MM.1S (cell line): Measurements from ENCODE around the gene PDE11A.

Experiments
- DNase-seq: peaks from one replicate; pipeline ENCODE4 v3.0.0-alpha.2; 2015
- H2AFZ ChIP-seq: fragments of 300-600 bp; sonication (generic); 2 replicates; pipeline ENCODE4 v1.6.0; 2016; ENCODE audit warnings: antibody characterized with exemption, low read length
- H3F3A ChIP-seq: fragments of 300-600 bp; sonication (generic); 2 replicates; pipeline ENCODE4 v1.6.1; 2016; ENCODE audit warnings: mild to moderate bottlenecking, antibody characterized with exemption, low read length, moderate library complexity, mixed read lengths; ENCODE audit not compliant: insufficient read depth
- H3K27ac ChIP-seq: fragments of 300-600 bp; sonication (generic); 2 replicates; pipeline ENCODE4 v1.5.1; 2016; ENCODE audit warnings: mild to moderate bottlenecking, low read length
- H3K27me3 ChIP-seq: fragments of 300-600 bp; sonication (generic); replicated peaks from 2 replicates; pipeline ENCODE4 v1.6.0; 2016; ENCODE audit warnings: low read length; ENCODE audit not compliant: insufficient read depth
- H3K36me3 ChIP-seq: fragments of 300-600 bp; sonication (generic); replicated peaks from 2 replicates; pipeline ENCODE4 v1.6.1; 2016; ENCODE audit warnings: mild to moderate bottlenecking, low read length, mixed read lengths; ENCODE audit not compliant: insufficient read depth
- H3K4me1 ChIP-seq: fragments of 300-600 bp; sonication (generic); 2 replicates; pipeline ENCODE4 v1.6.1; 2016; ENCODE audit warnings: low read length, mixed read lengths
- H3K4me2 ChIP-seq: fragments of 300-600 bp; sonication (generic); 2 replicates; pipeline ENCODE4 v1.6.0; 2016; ENCODE audit warnings: low read depth, low read length
- H3K4me3 ChIP-seq: fragments of 300-600 bp; sonication (generic); 2 replicates; pipeline ENCODE4 v1.5.1; 2016; ENCODE audit warnings: low read length, mixed read lengths
- H3K79me2 ChIP-seq: fragments of 300-600 bp; sonication (generic); 2 replicates; pipeline ENCODE4 v1.6.1; 2016; ENCODE audit warnings: mixed run types, low read length, mixed read lengths
- H3K9ac ChIP-seq: fragments of 300-600 bp; sonication (generic); 2 replicates; pipeline ENCODE4 v1.6.1; 2016; ENCODE audit warnings: low read length, mixed read lengths
- H3K9me2 ChIP-seq: fragments of 300-600 bp; sonication (generic); replicated peaks from 2 replicates; pipeline ENCODE4 v1.6.1; 2016; ENCODE audit warnings: mild to moderate bottlenecking, low read length, mixed read lengths; ENCODE audit not compliant: insufficient read depth
- H3K9me3 ChIP-seq: fragments of 300-600 bp; sonication (generic); replicated peaks from 2 replicates; pipeline ENCODE4 v1.6.1; 2016; ENCODE audit warnings: mild to moderate bottlenecking, low read length, mixed read lengths; ENCODE audit not compliant: insufficient read depth
- H4K20me1 ChIP-seq: fragments of 300-600 bp; sonication (generic); 2 replicates; pipeline ENCODE4 v1.6.1; 2016; ENCODE audit warnings: mild to moderate bottlenecking, low read length, moderate library complexity, mixed read lengths; ENCODE audit not compliant: insufficient read depth
- CTCF ChIP-seq: fragments of 300-600 bp; sonication (generic); IDR thresholded peaks from 2 replicates; pipeline ENCODE4 v1.5.1; 2016; ENCODE audit warnings: antibody characterized with exemption, low read length, mixed read lengths
- EZH2 ChIP-seq: fragments of 300-600 bp; sonication (generic); optimal IDR thresholded peaks from 2 replicates; pipeline ENCODE3; 2017; ENCODE audit warnings: low read depth, mild to moderate bottlenecking, antibody characterized with exemption, low read length, mixed read lengths
- EZH2phosphoT487 ChIP-seq: fragments of 300-600 bp; sonication (generic); IDR thresholded peaks from 2 replicates; pipeline ENCODE4 v1.6.1; 2018; ENCODE audit warnings: antibody characterized with exemption, low read length

The PDE11A gene

GRCh38 chr2:177599956-177600355, 472.6 kb downstream of the PDE11A start:
- no peaks in the 10 kb centered on the region for H3K9me3 ChIP-seq
- no peaks in the 10 kb centered on the region for H4K20me1 ChIP-seq
- DNase-seq = no peak
- no peaks in the 10 kb centered on the region for H3K9me2 ChIP-seq
- H3K4me2 ChIP-seq = no peak overlapping the region
- peaks cover 8% of the 10 kb centered on the region; the same call in 1 of the 2 replicates for H3K4me1 ChIP-seq
- H3K9ac ChIP-seq = no peak overlapping the region
- H3K27me3 ChIP-seq = no peaks in the 10 kb centered on the region
- no peaks in the 10 kb centered on the region for H3K36me3 ChIP-seq
- TF ChIP-seq EZH2phosphoT487 = no peak
- no peaks in the 10 kb centered on the region for H3K79me2 ChIP-seq
- no peak overlapping the region for H3K4me3 ChIP-seq
- H3F3A ChIP-seq = no peaks in the 10 kb centered on the region
- H2AFZ ChIP-seq = no peak overlapping the region
- no peak overlapping the region for H3K27ac ChIP-seq

GRCh38 chr2:177599139-177599688, 473.4 kb downstream of the PDE11A start:
- H3K27ac ChIP-seq = no peak overlapping the region
- H3K9me2 ChIP-seq = no peaks in the 10 kb centered on the region
- no peak overlapping the region for H3K4me3 ChIP-seq
- H3K9ac ChIP-seq = no peak overlapping the region
- H3K9me3 ChIP-seq = no peaks in the 10 kb centered on the region
- no peaks in the 10 kb centered on the region for H3K27me3 ChIP-seq
- H3F3A ChIP-seq = no peaks in the 10 kb centered on the region
- peaks cover 8% of the 10 kb centered on the region; the same call in 1 of the 2 replicates for H3K4me1 ChIP-seq
- TF ChIP-seq EZH2 (no peak), EZH2phosphoT487 (no peak), CTCF (no peak)
- H3K36me3 ChIP-seq = no peaks in the 10 kb centered on the region
- no peaks in the 10 kb centered on the region for H3K79me2 ChIP-seq
- no peak for DNase-seq
- no peak overlapping the region for H2AFZ ChIP-seq
- H3K4me2 ChIP-seq = no peak overlapping the region; the same call in 1 of the 2 replicates
- H4K20me1 ChIP-seq = no peaks in the 10 kb centered on the region

- H3K4me3 ChIP-seq = no peak overlapping the region
- no peaks in the 10 kb centered on the region for H3K27me3 ChIP-seq
- no peaks in the 10 kb centered on the region for H3K36me3 ChIP-seq
- no peak overlapping the region for H3K9ac ChIP-seq
- no peak overlapping the region for H3K27ac ChIP-seq
- H3K4me1 ChIP-seq = peaks cover 8% of the 10 kb centered on the region; the same call in 1 of the 2 replicates
- no peaks in the 10 kb centered on the region for H4K20me1 ChIP-seq
- no peaks in the 10 kb centered on the region for H3K79me2 ChIP-seq
- TF ChIP-seq CTCF (no peak), EZH2 (no peak), EZH2phosphoT487 (no peak)
- no peak overlapping the region for H2AFZ ChIP-seq
- H3F3A ChIP-seq = no peaks in the 10 kb centered on the region
- no peaks in the 10 kb centered on the region for H3K9me2 ChIP-seq
- H3K9me3 ChIP-seq = no peaks in the 10 kb centered on the region
- no peak for DNase-seq
- H3K4me2 ChIP-seq = no peak overlapping the region
These were observed 474.0 kb downstream of the PDE11A start for GRCh38 chr2:177598326-177599138.

- Histone ChIP-seq H3K36me3 (no peaks in the 10 kb centered on the region), H3K27me3 (no peaks in the 10 kb centered on the region), H3K9ac (no peak overlapping the region), H3K79me2 (no peaks in the 10 kb centered on the region), H2AFZ (no peak overlapping the region), H3K4me1 (peaks cover 8% of the 10 kb centered on the region; the same call in 1 of the 2 replicates), H3K9me3 (no peaks in the 10 kb centered on the region), H4K20me1 (no peaks in the 10 kb centered on the region), H3F3A (no peaks in the 10 kb centered on the region), H3K4me3 (no peak overlapping the region), H3K4me2 (no peak overlapping the region), H3K27ac (no peak overlapping the region), H3K9me2 (no peaks in the 10 kb centered on the region)
- TF ChIP-seq CTCF (no peak), EZH2phosphoT487 (no peak), EZH2 (no peak)
- DNase-seq = no peak
These were observed 474.8 kb downstream of the PDE11A start for GRCh38 chr2:177597759-177598158.
